NCI-H2107 treated with DMSO at 0.1 percent for 48 hours (cell line): Measurements from ENCODE around the gene SOHLH1.
"Not testable (repeated sequence)": the region's sequence is repeated elsewhere in the genome, so short reads cannot be mapped to it uniquely, and the experiment has no call there.

Experiments used
- DNase-seq: peaks from one replicate; lab custom pipeline; 2025; ENCODE audit not compliant: unreplicated experiment; lab: John Stamatoyannopoulos, UW

SOHLH1 gene

DNA sequence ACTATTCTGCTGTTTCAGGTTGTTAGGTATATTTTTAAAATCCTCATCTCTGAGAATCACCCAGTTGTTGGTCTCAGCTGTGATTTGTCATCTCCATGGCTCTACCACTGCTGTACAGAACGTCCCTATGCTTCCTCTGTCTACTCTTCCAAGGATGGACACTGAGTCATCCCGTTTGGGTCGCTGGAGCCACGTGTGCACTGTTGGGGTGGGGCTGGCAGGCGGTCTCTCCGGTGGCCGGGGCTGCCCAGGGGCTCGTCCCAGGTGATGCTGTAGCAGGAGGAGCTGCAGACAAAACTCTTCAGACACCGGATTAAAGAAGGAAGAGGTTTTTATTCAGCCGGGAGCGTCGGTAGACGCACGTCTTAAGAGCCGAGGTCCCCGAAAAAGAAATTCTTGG is 19.2 kb downstream of the SOHLH1 start:
- DNase-seq: no peak

DNA sequence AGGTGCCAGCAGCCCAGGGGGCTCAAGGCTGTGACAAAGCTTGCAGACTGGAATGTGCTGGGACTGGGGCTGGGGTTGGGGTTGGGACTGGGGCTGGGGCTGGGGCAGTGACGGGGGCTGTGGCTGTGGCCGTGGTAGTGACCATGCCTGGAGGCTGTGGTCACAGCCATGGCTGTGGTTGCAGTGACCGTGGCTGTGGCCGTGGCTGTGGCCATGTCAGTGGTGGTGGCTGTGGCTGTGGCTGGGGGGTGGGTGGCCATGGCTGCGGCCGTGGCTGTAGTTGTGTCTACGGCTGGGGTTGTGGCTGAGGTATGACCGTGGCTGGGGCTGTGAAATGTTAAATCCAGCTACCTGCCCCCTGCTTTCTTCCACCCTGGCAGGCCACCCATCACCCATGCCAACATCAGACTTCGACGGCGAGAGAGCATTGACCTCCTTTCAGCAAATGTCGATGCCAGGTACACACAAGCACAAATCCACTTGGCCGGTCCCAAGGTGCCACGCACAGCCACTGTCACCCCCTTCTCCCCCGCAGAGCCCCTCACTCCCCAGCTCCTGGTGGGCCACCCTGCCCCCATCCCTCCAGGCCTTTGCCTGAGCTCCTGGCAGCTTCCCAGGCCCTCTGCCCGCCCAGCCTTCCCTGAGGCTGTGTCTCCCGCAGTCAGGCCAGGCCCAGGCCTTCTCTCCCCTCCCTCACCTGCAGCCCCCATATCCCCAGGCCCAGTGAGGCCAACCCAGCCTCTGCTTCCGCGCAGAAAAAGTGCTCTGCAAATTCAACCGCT is 20.9 kb downstream of the SOHLH1 start:
- DNase-seq: no peak

DNA sequence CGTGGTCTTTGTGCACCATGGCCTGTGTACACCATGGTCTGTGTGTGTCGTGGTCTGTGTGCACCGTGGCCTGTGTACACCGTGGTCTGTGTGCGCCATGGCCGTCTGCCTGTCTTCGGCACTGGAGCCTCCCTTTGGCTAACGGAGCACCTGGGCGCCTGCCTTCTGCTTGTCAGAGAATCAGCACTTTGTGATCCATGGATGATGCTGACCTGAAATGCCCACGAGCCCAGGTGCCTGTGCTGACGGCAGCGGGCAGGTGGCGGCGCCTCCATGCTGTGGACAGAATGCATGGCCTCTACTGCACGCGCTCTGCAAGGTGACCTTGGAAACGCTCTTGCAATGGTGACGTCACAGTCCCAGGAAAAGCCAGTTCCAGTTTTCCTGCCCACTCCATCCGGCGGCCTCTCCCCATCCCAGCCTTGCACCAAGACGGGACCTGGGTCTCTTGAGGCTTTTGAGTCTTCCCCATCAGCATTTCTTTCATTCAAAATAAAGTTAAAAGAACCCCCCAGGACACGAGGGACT is 21.6 kb downstream of the SOHLH1 start:
- DNase-seq: no peak

DNA sequence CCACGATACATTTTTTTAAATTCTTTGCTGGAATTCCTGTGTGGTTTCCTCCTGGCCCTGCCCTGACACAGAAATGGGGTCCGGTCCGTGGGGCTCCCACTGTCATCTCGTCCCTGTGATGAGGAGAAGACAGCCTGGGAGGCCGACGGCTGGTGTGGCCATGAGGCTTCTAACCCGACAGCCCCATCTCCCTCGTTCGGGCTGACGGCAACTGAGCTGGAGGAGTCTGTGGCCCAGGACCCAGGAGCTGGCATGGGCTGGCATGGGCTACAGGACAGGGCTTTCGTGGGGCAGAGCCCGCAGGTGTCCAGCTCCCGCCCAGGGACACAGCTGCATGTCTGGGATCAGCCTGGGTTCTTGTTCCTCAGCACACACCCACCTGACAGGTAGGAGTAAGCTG is 22.4 kb downstream of the SOHLH1 start:
- no peak for DNase-seq

DNA sequence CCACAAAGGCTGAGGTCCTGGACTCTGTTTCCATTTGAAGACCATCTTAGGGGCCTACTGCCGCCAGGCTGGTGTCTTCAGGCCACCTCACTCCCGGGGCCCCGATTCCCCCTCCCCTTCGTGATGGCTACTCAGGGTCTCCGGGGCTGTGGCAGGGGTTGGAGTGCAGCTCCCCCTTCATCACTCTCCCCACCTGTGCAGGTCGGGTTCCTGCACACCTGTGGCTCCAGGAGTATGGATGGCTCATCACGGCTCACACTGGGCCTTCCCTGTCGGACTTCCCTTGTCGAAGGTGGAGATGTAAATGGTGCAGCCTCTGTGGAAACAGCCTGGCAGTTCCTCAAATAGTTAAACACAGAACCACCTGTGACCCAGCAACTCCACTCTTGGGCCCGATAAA is 24.3 kb downstream of the SOHLH1 start:
- DNase-seq: no peak

DNA sequence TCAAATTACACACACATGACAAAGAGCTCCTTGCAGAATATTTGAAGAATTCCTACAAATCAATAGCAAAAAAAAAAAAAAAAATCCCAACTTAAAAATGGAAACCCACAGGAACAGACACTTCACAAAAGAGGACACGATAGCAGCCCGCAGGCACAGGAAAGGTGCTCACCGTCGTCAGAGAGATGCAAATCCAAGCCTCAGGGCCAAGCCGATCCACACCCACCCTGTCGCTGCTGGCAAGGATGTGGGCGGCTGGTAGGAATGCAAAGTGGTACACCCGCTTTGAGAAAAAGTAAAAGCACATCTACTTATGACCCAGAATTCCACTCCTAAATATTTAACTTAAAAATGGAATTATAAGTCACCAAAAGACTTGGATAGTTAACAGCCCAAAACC is 25.3 kb downstream of the SOHLH1 start:
- DNase-seq: no peak

DNA sequence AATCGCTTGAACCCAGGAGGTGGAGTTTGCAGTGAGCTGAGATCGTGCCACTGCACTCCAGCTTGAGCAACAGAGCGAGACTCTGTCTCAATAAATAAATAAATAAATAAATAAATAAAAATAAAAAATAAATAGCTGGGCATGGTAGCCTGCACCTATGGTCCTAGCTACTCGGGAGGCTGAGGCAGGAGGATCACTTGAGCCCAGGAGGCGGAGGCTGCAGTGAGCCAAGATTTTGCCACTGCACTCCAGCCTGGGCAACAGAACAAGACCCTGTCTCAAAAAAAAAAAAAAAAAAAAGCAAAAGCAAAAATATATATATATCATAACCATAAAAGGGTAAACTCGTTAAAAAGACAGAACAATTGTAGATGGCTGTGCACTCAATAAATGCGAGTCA is 26.5 kb downstream of the SOHLH1 start:
- not testable (repeated sequence) for DNase-seq

DNA sequence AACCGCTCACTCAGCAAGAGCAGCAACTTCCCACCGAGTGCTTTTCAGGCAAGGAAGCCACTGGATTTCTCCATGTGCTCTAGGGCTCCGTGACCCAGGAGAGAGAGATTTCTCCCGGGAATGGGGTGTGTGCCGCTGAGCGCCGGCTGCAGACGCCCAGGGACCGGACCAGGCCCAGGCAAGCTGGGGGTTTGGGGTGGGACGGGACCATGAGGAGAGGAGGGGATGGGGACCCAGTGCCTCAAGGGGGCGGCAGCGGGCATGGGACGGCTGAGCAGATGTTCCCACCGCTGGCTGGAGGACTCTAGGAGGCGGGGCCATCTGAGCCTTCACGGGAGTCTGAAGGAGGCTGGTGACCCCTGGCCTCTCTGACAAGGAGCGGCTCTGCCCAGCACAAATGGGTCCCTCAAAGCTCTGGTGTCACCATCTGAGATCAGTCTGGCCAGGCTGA is 27.7 kb downstream of the SOHLH1 start:
- DNase-seq: no peak

DNA sequence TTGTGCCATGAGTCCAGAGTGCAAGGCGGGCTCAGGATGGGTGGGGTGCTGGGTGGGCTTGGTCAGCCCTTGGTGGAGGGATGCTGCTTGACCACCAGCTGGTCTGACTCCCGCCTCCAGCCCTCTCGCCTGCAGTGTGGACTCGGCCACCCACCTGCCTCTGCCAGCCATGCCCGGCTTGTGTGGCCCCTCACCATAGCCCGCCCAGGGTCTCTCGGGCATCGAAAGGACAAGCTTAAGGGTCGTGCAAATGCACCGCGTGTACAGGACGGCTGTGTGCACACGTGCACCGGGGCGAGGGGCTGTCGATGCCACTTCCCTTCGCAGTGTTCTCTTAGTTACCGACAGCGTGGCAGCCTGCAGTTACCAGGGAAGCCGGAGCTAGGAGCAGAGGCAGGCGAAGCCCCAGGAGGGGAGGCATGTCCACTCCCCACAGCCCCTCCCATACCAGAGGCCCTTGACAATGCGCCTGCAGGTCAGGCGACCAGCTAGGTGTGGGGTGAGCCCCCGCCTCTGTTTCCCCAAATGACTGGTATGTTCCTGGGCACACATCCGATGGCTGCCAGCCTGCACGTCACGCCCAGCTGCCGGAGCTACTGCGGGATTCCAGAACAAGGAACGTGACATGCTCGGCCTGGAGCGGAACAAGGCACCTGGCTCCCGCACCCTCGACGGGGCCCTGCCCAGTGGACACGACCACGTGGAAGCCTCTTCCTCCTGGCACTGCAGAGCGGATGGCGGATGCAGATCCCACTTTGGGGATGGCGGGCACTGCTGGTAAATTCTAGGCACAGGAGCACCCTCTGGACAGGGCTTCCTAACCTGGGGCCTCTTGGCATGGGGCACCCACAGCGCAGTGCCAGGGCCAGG is 28.3 kb downstream of the SOHLH1 start:
- DNase-seq: no peak

DNA sequence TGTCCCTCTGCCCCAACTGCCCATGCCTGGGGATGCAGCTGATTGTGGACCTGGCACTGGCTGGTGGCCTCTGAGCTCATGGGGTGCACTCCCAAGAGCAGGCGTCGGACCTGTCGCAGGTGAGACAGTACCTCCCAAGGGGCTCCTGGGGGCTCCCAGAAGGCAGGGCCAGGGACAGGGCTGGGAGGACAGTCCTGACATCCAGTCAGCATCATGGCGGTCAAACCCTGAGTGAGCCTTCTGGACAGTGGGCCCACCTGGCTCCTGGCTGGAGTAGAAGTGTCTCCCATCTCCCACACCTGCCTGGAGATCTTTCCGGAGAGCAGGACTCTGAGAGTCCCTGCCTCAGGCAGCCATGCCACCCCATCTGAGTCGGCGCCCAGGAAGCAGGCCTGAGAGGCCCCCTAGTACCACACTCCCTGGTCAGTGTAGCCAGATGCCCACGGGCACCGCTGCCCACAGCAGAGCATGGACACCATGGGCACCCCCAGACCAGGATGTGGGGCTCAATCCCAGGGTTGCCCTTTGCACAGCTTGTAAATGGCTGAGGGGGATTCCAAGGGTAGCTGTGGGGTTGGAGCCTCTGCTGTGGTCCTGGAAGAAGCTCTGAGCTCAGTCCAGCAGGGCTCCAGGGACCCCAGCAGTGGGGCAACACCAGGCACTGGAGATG is 29.5 kb downstream of the SOHLH1 start:
- DNase-seq: no peak

DNA sequence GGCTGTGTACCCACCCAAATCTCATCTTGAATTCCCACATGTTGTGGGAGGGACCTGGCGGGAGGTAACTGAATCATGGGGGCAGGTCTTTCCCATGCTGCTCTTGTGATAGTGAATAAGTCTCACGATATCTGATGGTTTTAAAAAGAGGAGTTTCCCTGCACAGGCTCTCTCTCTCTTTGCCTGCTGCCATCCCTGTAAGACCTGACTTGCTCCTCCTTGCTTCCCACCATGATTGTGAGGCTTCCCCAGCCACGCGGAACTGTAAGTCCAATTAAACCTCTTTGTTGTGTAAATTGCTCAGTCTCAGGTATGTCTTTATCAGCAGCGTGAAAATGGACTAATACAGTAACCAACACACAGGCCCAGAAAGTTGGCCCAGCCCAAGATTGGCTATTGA is 30.3 kb downstream of the SOHLH1 start:
- DNase-seq: not testable (repeated sequence)

DNA sequence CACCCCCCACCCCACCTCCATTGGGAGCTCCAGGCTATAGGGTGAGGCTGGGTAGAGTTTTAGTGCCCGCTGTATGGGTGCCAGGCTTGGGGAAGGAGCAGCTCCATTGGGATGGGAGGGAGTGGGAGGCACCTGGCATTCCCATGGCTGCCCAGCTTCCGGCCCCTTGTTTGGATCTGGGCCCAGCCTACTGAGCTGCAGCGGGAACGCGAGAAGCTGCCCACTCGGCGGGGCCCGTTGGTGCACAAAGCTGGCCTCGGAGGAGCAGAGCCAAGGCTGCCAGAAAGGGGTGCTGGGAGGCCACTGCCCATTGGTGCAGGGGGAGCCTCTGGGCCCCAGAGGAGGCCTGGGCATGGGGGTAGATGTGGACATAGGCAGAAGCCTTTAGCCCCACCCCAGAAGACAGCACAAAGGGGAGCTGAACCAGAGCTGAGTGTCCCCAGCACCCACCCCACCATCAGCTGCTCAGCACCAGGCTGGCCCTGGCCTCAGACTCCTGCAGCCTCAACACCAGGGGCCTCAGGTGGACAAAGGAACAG is 31.7 kb downstream of the SOHLH1 start:
- DNase-seq: no peak

DNA sequence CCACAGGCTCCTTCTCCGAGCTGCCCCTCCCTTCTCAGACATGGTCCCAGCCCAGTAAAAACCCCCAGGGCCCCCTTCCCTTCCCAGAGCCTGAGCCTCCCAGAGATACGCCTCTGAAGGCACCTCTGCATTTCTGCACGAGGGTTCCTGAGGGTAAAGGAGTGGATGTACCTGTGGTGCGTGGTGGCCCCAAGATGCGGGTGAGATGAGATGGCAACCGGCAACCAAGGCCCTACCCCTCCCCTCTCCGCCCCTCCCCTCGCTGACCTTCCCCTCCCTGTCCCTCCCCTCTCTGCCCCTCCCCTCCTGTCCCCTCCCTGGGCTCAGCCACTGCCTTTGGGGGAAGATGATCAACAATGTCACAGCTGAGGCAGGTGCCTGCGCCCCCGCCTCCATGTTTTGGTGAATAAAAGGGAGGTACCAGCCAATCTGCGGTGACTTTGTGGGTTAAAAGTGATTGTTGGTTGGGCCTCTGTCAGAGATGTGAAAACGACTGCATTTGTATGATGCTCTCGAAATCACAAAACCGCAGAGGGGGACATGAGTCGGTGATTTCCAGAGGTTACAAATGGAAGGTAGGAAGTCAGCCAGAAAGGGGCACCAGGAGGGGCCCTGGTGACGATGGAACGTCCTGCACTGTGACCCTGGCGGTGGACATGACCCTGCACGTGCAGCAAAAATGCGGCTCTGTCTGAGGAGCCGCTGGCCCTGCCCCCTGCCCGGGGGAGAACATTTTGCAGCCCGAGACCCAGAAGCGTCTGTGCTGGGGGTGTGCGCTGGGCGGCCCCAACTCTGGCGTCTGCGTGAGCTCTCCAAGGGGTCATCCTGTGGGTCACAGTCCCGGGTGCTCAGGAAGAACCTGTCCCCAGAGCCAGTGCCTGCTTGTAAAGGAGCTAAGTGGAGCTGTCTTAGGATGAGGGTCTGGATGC is 32.5 kb downstream of the SOHLH1 start:
- DNase-seq: no peak

DNA sequence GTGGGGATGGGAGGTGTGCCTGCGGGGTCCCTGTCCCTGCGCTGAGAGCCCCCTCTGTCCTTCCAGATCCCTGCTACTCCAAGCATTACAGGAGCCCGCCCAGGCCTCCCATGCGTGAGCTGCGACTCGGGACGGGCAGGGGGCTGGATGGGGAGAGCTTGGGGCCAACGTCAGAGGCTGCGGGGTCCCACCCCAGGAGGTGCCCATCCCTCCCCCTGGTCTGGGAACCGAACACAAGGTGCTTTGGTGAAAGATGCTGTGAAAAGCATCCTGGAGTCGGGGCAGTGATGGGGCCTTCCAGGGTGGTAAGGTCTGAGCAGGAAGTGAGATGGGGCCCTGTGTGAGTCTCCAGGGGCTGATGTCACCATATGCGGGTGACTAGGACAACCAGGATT is 33.5 kb downstream of the SOHLH1 start:
- DNase-seq: no peak

DNA sequence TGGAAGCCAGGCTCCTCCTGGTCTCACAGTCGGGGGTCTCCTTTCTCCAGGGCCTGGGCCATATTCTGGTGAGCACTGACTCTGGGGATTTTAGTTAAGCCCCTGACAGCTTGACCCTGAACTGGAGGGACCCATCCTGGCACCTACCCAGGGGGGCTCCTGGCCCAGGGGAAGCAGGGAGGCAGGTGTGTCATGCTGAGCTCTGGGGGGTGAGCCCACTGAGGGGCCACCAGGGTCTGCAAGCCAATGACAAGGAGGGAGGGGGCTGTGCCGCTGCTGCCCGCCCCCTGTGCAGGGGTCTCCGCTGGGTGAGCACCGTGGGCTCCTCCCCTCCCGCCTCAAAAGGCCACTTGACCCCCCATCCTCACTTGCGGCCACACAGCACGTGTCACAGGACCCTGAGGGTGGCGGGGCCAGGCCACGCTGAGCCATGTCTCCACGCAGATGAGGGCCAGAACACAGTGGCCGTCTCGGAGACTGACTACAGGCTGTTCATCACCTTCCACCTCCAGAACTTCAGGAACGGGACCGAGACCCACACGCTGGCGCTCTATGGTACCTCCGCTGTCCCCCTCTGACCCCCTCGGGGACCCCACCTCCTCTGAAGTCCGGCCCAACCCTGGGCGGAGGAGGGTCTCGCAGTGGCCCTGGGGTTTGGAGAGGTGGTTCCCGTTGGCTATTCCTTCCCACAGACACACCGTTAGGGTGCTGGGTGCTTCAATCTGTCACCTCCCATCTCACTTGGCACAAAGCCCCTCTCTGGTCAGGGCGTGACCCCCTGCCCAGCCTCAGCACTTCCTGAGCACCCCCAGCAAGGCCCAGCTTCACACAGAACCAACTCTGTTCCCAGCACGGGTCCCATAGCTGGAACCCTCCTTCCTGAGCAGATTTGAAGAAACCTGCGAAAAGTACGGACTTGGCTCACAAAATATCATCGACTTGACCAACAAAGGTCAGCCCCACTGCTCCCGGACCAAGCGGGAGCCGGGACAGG is 34.2 kb downstream of the SOHLH1 start:
- DNase-seq: no peak

DNA sequence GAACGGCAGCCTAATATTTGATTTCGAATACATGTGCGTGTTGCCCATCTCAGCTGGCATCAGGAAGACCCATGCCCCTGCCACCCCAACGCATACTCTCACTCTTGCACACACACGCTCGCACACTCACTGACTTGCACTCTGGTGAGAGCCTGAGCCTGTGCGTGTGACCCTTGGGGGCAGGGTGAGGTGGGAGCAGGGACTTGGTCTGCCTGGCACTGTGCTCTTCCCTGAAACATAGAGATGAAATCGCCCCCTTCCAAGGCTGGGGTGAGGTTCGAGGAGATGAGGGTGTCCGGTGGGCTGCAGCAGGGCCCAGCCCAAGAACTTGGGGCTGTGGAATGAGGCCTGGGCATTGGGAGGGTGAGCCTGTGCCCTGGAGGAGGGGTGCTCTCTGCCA is 35.0 kb downstream of the SOHLH1 start:
- no peak for DNase-seq

DNA sequence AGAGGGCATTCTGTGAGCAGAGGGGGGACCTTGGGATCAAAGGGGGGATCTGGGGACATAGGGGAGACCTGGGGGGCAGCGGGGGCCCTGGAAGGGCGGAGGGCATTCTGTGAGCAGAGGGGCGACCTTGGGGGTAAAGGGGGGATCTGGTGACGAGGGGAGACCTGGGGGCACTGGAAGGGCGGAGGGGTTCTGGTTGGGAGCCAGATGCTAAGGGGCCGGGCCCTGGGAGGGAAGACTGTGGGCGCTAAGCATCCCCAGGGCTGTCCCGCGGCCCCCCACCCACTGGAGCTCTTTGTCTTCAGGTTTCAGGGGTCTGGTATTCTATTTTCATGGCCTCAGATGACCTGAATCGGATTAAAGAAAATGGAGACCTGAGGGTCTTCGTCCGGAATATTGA is 35.4 kb downstream of the SOHLH1 start:
- no peak for DNase-seq

DNA sequence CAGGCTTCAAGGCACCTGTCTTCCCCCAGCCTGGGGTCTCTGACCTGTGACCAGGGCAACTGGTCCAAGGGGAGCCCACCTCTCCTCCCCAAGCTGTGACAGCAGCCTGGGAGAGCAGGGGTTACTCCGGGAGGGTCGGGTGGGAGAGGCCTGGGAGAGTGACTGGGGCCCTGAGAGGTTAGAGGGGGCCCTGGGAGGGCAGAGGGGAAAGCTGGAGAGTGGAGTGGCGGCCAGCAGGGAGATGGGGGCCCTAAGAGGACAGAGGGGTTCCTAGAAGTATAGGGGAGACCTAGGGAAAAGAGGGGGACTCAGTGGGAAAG is 35.9 kb downstream of the SOHLH1 start:
- no peak for DNase-seq
